Colonic mucosa (tissue), 4 donors: Measurements from ENCODE around the gene TRPC3. TPM values are rescaled to one million over a fixed set of nuclear protein-coding genes. Genes with fewer than 3 reads are reported as not detected.

Experiments
- DNase-seq: peaks from one replicate; pipeline ENCODE4 v3.0.0-alpha.2; 2020
- H3K27ac ChIP-seq: fragments of 200-600 bp; one replicate; pipeline ENCODE4 v1.8.0; 2021
- H3K27me3 ChIP-seq: fragments of 200-600 bp; one replicate; pipeline ENCODE4 v1.8.0; 2021
- H3K36me3 ChIP-seq: fragments of 200-600 bp; one replicate; pipeline ENCODE4 v1.8.0; 2021
- H3K4me1 ChIP-seq: fragments of 200-600 bp; one replicate; pipeline ENCODE4 v1.8.0; 2021; ENCODE audit warnings: mild to moderate bottlenecking
- H3K4me3 ChIP-seq: fragments of 200-600 bp; one replicate; pipeline ENCODE4 v1.8.0; 2021
- H3K9ac ChIP-seq, 2 donors: one replicate each; pipeline ENCODE4 v1.7.0; 2013; ENCODE audit warnings: control low read depth in 2 of 2, low read depth in 2 of 2, low read length in 2 of 2
- H3K9me3 ChIP-seq: fragments of 200-600 bp; one replicate; pipeline ENCODE4 v1.8.0; 2021
- CTCF ChIP-seq: fragments of 200-600 bp; IDR thresholded peaks from one replicate; pipeline ENCODE4 v1.8.0; 2022; ENCODE audit warnings: antibody characterized with exemption, mild to moderate bottlenecking
- intact Hi-C: fragments of 100-400 bp; cut with DNase I; formaldehyde crosslinking; loops from one replicate; pipeline ENCODE4 v1.14.1; 2022
- total RNA-seq, 2 donors: library from RNA; stranded (reverse); fragmentation: NEBNext Ultra II Directional in 1 of 2; extraction: Animal tissue kit (Norgen Biotek cat#: 25700) in 1 of 2; gene quantifications; one replicate each; pipeline ENCODE4 v1.2.1, GENCODE V29; 2021
- donor health status: healthy.
- donor health status: DM: no; HTN: no; CAD: no.
- donor health status: DM: no; HTN: no; CAD: no.

Gene TRPC3
- total RNA-seq, 2 donors from 2014 or later, result 0.15 TPM; not detected in 1

GRCh38 chr4:121960818-121961217 lies 9.0 kb upstream of the TRPC3 start:
- H3K4me3 ChIP-seq, result no peak overlapping the region
- H3K9me3 ChIP-seq, result no peaks in the 10 kb centered on the region
- no peaks in the 10 kb centered on the region for H3K27me3 ChIP-seq
- intact Hi-C loops, result no loop called here
- H3K27ac ChIP-seq, result no peak overlapping the region
- H3K4me1 ChIP-seq, result peaks cover 3% of the 10 kb centered on the region
- no peak overlapping the region for H3K9ac ChIP-seq
- TF ChIP-seq CTCF, result no peak
- no peak for DNase-seq
- no peaks in the 10 kb centered on the region for H3K36me3 ChIP-seq

- Histone ChIP-seq H3K27me3 (no peaks in the 10 kb centered on the region), H3K36me3 (no peaks in the 10 kb centered on the region), H3K27ac (no peak overlapping the region), H3K9me3 (no peaks in the 10 kb centered on the region), H3K9ac (no peak overlapping the region), H3K4me3 (no peak overlapping the region), H3K4me1 (peaks cover 3% of the 10 kb centered on the region)
- TF ChIP-seq CTCF, result no peak
- DNase-seq, result no peak
- intact Hi-C loops, result loop anchor here (10.0 kb wide), 1 partner anchor 196 kb away; the partner anchor contains the start of gene BLTP1
Measured at GRCh38 chr4:121958777-121959176, 6.9 kb upstream of the TRPC3 start.

GRCh38 chr4:121957266-121957665 lies 5.4 kb upstream of the TRPC3 start:
- DNase-seq, result peak; percentile 71
- intact Hi-C loops, result loop anchor here (10.0 kb wide), 1 partner anchor 198 kb away; the partner anchor contains the start of gene BLTP1
- no peak overlapping the region for H3K4me3 ChIP-seq

GRCh38 chr4:121953860-121954259 lies 2.0 kb upstream of the TRPC3 start:
- Histone ChIP-seq H3K4me1 (peaks cover 10% of the 10 kb centered on the region), H3K4me3 (no peak overlapping the region), H3K9me3 (no peaks in the 10 kb centered on the region), H3K9ac (no peak overlapping the region), H3K27me3 (peaks cover 18% of the 10 kb centered on the region), H3K36me3 (no peaks in the 10 kb centered on the region), H3K27ac (no peak overlapping the region)
- no peak for TF ChIP-seq CTCF
- intact Hi-C loops, result loop anchor here (10.0 kb wide), 1 partner anchor 201 kb away; the partner anchor contains the start of gene BLTP1
- no peak for DNase-seq

More at GRCh38 chr4:121957266-121957665, 5.4 kb upstream of the TRPC3 start:
- Histone ChIP-seq H3K27ac (no peak overlapping the region), H3K9ac (no peak overlapping the region), H3K9me3 (no peaks in the 10 kb centered on the region), H3K27me3 (peaks cover 3% of the 10 kb centered on the region), H3K4me1 (peaks cover 3% of the 10 kb centered on the region), H3K36me3 (no peaks in the 10 kb centered on the region)
- no peak for TF ChIP-seq CTCF

GRCh38 chr4:121952290-121952689 lies 430 bp upstream of the TRPC3 start:
- peaks cover 18% of the 10 kb centered on the region for H3K27me3 ChIP-seq

More at GRCh38 chr4:121952290-121952689, 430 bp upstream of the TRPC3 start:
- TF ChIP-seq CTCF, result no peak
- Histone ChIP-seq H3K9me3 (no peaks in the 10 kb centered on the region), H3K36me3 (no peaks in the 10 kb centered on the region), H3K4me3 (peak overlapping the region; percentile 59), H3K4me1 (peaks cover 10% of the 10 kb centered on the region), H3K27ac (no peak overlapping the region), H3K9ac (no peak overlapping the region)
- DNase-seq, result no peak
- intact Hi-C loops, result loop anchor here (10.0 kb wide), 1 partner anchor 203 kb away; the partner anchor contains the start of gene BLTP1
